Inflammatory macrophage treated with lipopolysaccharide for 1 hour (primary cell): ENCODE measurements around the gene TBC1D12.

ENCODE experiments used
- DNase-seq, 2 donors: peaks; one replicate each; pipeline ENCODE4 v3.0.0-alpha.2; 2020 to 2022

The TBC1D12 gene

DNA sequence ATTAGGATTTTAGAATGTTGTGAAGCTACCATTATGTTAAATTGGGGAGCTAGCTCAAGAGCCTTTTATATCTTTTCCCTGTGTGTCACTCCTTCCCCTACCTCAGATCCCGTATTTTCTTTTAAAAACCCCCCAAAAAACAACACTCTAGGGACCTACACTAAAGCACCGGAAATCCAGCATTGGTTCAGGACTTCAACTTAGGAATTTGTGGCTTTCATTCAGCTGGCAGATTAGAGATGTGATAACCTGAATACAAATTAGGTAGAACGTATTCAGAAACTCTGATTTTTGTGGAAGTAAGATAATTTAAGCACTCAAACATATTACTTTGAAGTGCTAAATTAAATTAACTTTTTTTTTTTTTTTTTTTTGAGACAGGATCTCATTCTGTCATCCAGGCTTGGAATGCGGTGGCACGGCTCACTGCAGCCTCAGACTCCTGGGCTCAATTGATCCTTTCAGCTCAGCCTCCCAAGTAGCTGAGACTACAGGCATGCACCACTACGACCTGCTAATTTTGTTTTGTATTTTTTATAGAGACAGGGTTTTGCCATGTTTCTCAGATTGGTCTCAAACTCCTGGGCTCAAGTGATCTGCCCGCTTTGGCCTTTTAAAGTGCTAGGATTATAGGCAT lies 6.8 kb downstream of the TBC1D12 start:
- no peak for DNase-seq

- DNase-seq, result no peak
These were observed 9.0 kb downstream of the TBC1D12 start for GRCh38 chr10:94411304-94411703.

DNA sequence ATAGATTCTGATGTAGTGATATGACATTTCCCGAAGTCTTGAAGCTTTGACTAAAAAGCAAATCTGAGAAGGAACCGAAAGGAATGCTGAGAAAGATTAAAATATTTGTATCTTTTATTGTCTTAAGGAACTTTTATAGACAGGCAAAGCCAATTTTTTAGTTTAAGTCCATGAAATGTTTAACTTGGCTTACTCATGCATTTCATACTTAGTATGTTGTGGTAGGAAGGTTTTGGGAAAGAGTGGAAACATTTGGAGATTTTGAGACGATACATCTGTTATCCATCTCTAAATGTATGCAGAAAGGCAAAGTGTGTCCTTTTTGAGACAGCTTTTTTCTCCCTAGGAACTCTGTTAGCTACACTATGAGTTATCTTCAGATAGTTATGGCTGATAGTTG lies 10.1 kb downstream of the TBC1D12 start:
- no peak for DNase-seq

- peak; percentile 13 to 19 for DNase-seq
These were observed 11.0 kb downstream of the TBC1D12 start for GRCh38 chr10:94413361-94413760.

DNA sequence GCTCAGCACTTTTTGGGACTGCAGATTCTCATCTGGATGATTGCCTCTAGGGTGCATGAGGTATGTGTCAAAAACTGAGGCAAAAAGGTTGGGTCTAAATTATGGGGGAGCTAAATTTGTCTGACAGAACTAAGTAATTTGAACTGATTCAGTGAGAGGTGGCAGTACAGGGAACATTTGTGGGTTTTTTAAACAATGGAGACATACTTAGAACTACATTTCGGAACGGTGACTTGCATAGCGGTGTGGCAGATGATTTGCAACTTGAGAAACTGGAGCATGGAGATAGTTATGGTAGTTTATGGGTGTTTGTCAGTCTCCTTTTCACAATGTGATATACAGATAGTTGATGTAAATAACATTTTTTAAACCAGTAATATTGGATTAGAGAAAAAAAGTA lies 14.6 kb downstream of the TBC1D12 start:
- DNase-seq, result no peak

- DNase-seq, result no peak
These were observed 15.0 kb downstream of the TBC1D12 start for GRCh38 chr10:94417321-94417720.

- no peak for DNase-seq
These were observed 18.2 kb downstream of the TBC1D12 start for GRCh38 chr10:94420516-94420915.

GRCh38 chr10:94420998-94421528 lies 18.7 kb downstream of the TBC1D12 start:
- DNase-seq, result no peak

DNA sequence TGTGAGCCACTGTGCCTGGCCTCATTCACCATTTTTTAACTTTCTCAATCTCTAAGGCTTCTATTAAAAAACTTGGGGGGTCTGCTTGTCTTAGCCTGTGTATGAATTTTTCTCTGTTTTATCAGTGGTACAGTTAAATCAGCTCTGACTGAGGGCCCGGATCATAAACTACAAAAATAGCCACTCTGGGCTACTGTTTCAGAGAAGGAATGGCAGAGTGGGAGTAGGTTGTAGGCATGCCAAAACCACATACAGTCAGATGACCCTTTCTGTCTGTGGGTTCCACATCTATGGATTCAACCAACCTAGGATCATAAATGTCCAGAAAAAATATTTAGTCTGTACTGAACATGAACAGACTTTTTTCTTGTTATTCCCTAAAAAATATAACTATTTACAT lies 21.3 kb downstream of the TBC1D12 start:
- peak in 1 of 2 donors; percentile 27 for DNase-seq

DNA sequence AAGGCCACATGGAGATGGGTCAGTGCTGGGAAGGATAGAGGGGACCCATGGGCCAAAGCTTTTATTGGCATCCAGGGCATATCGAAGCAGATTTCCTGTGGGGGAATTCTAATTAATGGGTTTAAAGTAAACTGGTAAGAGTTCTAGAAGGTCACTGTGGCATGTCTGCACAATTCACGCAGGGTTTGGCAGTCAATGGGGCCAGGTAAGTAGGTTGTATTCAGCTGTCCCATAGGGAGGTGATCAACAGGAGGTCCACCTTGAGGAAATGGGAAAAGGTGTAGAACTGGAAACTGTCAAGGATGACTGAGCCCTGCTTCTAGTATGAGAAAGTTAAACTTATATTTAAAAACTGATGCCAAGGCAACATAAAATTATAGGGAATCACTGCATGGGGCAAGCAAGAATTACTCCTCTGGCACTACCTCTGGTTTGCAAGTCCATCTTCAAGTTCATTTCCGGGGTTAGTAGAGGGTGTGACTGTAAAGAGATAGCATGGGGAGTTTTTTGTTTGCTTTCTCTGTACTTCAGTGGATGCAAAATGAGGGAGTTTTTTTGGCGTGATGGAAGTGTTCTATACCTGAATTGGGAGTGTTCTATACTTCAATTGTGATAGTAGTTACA lies 22.5 kb downstream of the TBC1D12 start:
- DNase-seq, result no peak

DNA sequence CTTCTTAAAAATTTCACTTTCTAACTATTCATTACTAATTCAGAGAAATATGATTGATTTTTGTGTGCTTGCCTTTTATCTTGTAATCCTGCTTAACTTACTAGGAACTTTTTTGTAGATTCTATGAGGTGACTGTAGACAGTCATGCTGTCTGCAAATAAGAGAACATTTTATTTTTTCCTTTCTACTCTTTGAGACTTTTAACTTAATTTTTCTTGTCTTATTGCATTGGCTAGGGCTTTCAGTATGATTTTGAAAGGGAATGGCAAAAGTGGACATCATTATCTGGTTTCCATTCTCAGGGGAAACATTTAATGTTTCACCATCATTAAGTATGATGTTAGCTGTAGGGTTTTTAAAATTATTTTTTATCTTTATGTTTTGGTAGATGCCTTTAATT lies 23.6 kb downstream of the TBC1D12 start:
- DNase-seq, result no peak

DNA sequence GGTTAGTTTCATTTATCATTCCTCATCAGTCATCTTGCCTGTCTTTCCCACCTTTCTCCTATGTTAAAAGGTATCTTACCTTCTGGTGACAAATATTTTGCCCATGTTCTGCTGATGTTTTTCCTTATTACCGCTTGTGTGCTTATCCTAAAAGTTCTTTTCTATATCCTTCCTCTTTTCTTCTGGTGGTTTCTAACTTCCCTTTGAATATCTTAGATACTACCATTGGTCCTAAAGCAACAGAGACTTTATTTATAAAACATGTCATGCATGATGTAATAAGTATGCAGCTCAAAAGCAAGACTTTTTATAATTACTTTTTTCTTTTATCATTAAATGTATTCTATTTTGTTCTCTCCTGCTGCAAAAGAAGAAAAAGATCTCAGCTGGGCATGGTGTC lies 24.8 kb downstream of the TBC1D12 start:
- peak; percentile 23 to 36 for DNase-seq

DNA sequence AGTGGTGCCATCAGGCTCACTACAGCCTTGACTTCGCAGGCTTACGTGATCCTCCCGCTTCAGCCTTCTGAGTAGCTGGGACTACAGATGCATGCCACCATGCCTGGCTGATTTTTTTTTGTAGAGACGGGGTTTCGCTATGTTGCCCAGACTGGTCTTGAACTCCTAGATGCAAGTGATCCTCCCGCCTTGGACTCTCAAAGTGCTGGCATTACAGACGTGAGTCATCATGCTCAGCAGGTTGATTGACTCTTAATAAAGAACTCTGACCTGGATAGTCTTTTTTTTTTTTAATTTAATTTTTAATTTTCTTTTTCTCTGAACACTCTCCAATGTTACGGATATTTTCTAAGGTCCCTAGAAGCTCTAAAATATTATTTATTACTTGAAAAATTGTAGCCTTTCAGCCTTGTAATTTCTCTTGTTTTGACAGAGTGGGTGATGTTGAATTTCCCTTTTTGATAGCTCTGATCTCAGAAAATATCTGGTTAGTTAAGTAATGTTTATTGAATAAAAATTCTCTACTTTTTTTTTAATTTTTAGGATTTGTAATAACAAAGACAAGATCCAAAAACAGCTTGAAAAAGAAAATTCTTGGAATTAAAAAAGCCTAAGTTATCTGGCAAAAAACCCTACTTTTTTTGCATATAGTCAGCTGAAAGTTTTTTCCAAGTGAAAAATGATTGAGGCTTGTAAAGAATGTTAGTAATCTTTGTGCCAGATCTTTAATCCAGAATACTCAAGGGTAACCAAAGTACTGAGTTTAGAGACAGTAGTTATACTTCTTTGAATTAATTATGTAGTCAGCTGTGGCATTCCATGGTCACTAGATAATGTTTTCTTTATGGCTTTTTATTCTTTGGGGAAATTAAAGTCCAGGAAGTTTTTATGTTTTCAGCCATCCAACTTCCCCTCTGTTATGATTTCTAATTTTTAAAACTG lies 26.7 kb downstream of the TBC1D12 start:
- no peak for DNase-seq

GRCh38 chr10:94430701-94431100 lies 28.4 kb downstream of the TBC1D12 start:
- DNase-seq, result peak in 1 of 2 donors; percentile 50

DNA sequence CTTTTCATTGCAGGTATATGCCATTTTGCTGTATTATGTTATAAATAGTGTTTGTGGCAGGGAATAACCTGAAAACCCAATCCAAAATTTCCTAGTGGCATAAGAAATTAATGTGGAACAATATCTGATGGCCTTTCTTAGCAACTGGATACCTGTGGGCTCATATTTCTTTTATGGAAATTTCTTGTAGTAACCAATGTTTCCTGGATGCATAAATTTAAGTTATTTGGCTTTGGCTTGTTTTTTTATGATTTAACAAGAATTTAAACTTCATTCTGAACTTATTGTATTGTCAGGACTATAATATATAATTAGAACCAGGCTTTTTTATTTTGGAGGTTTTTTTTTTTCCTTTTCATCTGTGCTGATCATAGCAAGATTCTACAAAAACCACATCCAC lies 30.1 kb downstream of the TBC1D12 start:
- no peak for DNase-seq

DNA sequence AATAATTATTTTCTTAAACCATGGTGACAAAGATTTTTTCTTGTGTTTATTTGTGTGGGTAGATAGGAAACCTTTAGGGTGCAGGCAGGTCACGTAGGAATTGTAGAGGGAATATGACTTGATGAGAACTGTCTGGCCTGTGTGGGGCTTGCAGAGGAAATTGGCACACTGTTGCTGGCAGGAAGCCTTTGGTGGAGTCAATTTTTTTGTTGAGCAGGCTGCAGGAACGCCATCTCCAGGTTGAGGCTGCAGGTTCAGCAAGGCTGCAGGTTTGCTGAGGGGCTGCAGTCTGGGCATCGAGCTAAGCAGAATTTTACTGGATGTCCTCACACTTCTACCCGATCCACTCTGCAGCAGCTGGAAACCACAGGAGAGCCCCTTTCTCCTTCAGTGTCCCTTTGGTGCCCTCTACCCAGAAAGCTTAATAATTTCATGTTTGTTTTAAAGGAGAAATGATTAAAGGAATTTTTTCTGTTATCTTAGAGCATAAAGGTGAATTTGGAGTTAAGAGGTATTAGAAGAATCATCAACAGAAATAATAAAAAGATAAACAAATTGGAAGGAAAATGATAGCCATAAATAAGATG lies 37.0 kb downstream of the TBC1D12 start:
- no peak for DNase-seq

GRCh38 chr10:94440096-94440495 lies 37.8 kb downstream of the TBC1D12 start:
- DNase-seq, result no peak

DNA sequence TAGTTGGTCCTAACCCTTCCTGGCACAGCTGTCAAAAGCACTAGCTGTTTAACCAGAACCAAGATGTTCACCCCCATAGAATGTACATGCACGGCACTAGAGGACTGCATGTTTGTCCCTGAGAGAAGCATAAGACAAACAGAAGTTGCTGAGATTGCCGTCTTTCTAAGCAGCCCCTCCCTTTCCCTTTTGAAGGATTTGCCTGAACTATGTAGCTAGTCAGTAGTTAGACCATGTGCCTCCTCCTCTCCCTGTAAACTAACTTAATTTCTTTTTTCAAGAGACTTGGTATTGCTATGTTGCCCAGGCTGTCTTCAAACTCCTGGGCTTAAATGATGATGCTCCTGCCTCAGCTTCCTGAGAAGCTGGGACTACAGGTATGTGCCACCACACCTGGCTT lies 40.7 kb downstream of the TBC1D12 start:
- DNase-seq, result no peak

DNA sequence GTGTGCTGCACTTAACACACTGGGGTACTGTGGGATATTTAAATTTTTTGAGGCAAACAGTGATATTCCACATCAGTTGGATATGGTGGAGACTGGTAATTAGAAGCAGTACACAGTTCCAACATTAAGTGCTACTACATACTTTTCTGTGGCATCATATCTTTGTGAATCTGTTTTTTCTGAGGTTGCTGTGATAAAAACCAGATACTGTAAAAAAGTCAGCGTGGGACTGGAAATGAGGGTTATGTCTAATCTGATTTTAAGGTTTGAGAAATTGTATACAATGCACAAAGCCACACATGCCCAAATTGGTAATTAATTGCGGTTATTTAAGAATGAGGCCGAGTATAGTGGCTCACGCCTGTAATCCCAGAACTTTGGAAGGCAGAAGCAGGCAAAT lies 41.2 kb downstream of the TBC1D12 start:
- DNase-seq, result no peak

DNA sequence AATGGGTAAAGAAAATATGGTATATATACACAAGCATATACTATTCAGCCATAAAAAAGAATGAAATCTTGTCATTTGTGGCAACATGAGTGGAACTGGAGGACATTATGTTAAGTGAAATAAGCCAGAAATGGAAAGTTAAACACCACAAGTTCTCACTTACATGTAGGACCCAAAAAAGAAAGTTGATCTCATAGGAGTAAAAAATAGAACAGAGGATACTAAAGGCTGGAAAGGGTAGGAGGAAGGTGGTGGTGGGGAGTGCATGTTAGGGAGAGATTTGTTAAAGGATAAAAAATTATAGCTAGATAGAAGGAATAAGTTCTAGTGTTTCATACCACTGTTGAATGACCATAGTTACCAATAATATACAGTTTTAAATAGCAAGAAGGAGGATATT lies 48.4 kb downstream of the TBC1D12 start:
- DNase-seq, result no peak

GRCh38 chr10:94451883-94452519 lies 49.7 kb downstream of the TBC1D12 start:
- DNase-seq, result no peak

DNA sequence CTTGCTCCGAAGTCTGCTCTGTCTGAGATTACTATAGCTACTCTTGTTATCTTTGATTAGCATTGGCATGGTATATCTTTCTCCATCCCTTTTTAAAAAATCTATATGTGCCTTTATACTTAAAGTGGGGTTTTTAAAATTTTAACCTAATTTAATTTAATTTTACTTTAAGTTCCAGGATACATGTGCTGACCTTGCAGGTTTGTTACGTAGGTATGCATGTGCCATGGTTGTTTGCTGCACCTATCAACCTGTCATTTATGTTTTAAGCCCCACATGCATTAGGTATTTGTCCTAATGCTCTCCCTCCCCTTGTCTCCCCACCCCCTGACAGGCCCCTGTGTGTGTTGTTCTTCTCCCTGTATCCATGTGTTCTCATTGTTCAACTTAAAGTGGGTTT lies 54.6 kb downstream of the TBC1D12 start:
- no peak for DNase-seq

DNA sequence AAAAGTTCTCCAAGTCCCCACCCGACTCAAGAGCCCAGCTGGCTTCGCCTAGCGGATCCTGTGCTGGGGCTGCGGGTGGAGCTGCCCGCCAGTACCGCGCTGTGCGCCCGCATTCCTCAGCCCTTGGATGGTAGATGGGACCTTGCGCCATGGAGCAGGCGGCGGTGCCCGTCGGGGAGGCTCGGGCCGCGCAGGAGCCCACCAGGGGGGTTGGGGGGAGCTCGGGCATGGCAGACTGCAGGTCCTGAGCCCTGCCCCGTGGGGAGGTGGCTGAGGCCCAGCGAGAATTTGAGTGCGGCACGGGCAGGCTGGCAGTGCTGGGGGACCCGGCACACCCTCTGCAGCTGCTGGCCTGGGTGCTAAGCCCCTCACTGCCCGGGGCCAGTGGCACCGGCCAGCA lies 57.0 kb downstream of the TBC1D12 start:
- DNase-seq, result no peak
